ENCODE results near the gene EPYC. TPM values are rescaled to one million over a fixed set of nuclear protein-coding genes. Genes with fewer than 3 reads are reported as not detected.

The EPYC gene
- total and polyA plus RNA-seq, 4 donors, result 0.05 to 0.31 TPM; not detected in 2

- Histone ChIP-seq H3K27ac (ENCODE audit: low read depth in 1 of 2, low read length in 1 of 2) (no peak overlapping the region), H3K9me3 (ENCODE audit: control insufficient read depth in 4 of 4, insufficient read depth in 3 of 4, low read length in 3 of 4) (no peaks in the 10 kb centered on the region), H3K9ac (ENCODE audit: insufficient read depth in 1 of 2, low read length in 2 of 2) (no peak overlapping the region), H3K4me1 (ENCODE audit: control insufficient read depth in 5 of 5, insufficient read depth in 5 of 5, low read length in 5 of 5) (peaks cover 0 to 6% (median 0%) of the 10 kb centered on the region in 5 donors), H3K27me3 (ENCODE audit: control insufficient read depth in 3 of 3, insufficient read depth in 3 of 3, low read length in 2 of 3) (no peaks in the 10 kb centered on the region), H3K4me3 (no peak overlapping the region), H3K36me3 (ENCODE audit: control insufficient read depth in 4 of 4, insufficient read depth in 4 of 4, low read length in 4 of 4) (no peaks in the 10 kb centered on the region)
- DNase-seq, result no peak
- no peak for TF ChIP-seq CTCF (IDR thresholded peaks at IDR 0.05; ENCODE audit: control extremely low read depth, extremely low read depth)
- ATAC-seq (ENCODE audit: insufficient read depth, low FRiP score), result no peak
- 82 to 85% methylated on average over 2 of the region's 2 CpGs for WGBS, 2 donors
Measured at GRCh38 chr12:91007531-91008290, 2.9 kb upstream of the EPYC start.

GRCh38 chr12:91003737-91004136 is 1.0 kb downstream of the EPYC start:
- TF ChIP-seq CTCF (IDR thresholded peaks at IDR 0.05; ENCODE audit: control extremely low read depth, extremely low read depth), result no peak
- H3K9me3 ChIP-seq (ENCODE audit: control insufficient read depth in 4 of 4, insufficient read depth in 3 of 4, low read length in 3 of 4), result no peaks in the 10 kb centered on the region
- H3K9ac ChIP-seq (ENCODE audit: insufficient read depth in 1 of 2, low read length in 2 of 2), result no peak overlapping the region
- H3K27me3 ChIP-seq (ENCODE audit: control insufficient read depth in 3 of 3, insufficient read depth in 3 of 3, low read length in 2 of 3), result no peaks in the 10 kb centered on the region
- no peak for ATAC-seq (ENCODE audit: insufficient read depth, low FRiP score)
- no peaks in the 10 kb centered on the region for H3K36me3 ChIP-seq (ENCODE audit: control insufficient read depth in 4 of 4, insufficient read depth in 4 of 4, low read length in 4 of 4)
- no peak for DNase-seq
- H3K27ac ChIP-seq (ENCODE audit: low read depth in 1 of 2, low read length in 1 of 2), result no peak overlapping the region
- no peaks in the 10 kb centered on the region for H3K4me1 ChIP-seq (ENCODE audit: control insufficient read depth in 5 of 5, insufficient read depth in 5 of 5, low read length in 5 of 5)
- H3K4me3 ChIP-seq, result no peak overlapping the region

GRCh38 chr12:91001306-91001705 is 3.5 kb downstream of the EPYC start:
- Histone ChIP-seq H3K27me3 (ENCODE audit: control insufficient read depth in 3 of 3, insufficient read depth in 3 of 3, low read length in 2 of 3) (no peaks in the 10 kb centered on the region), H3K4me3 (no peak overlapping the region), H3K27ac (ENCODE audit: low read depth in 1 of 2, low read length in 1 of 2) (no peak overlapping the region), H3K9me3 (ENCODE audit: control insufficient read depth in 4 of 4, insufficient read depth in 3 of 4, low read length in 3 of 4) (no peaks in the 10 kb centered on the region), H3K9ac (ENCODE audit: insufficient read depth in 1 of 2, low read length in 2 of 2) (no peak overlapping the region), H3K36me3 (ENCODE audit: control insufficient read depth in 4 of 4, insufficient read depth in 4 of 4, low read length in 4 of 4) (no peaks in the 10 kb centered on the region), H3K4me1 (ENCODE audit: control insufficient read depth in 5 of 5, insufficient read depth in 5 of 5, low read length in 5 of 5) (no peaks in the 10 kb centered on the region)
- no peak for TF ChIP-seq CTCF (IDR thresholded peaks at IDR 0.05; ENCODE audit: control extremely low read depth, extremely low read depth)
- no peak for ATAC-seq (ENCODE audit: insufficient read depth, low FRiP score)
- DNase-seq, result no peak
- 61 to 79% methylated on average over 1 of the region's 1 CpG for WGBS, 2 donors

GRCh38 chr12:90999966-91000365 is 4.8 kb downstream of the EPYC start:
- Histone ChIP-seq H3K4me1 (ENCODE audit: control insufficient read depth in 5 of 5, insufficient read depth in 5 of 5, low read length in 5 of 5) (peaks cover 0 to 10% (median 0%) of the 10 kb centered on the region in 5 donors), H3K9me3 (ENCODE audit: control insufficient read depth in 4 of 4, insufficient read depth in 3 of 4, low read length in 3 of 4) (no peaks in the 10 kb centered on the region), H3K9ac (ENCODE audit: insufficient read depth in 1 of 2, low read length in 2 of 2) (no peak overlapping the region), H3K27ac (ENCODE audit: low read depth in 1 of 2, low read length in 1 of 2) (no peak overlapping the region), H3K36me3 (ENCODE audit: control insufficient read depth in 4 of 4, insufficient read depth in 4 of 4, low read length in 4 of 4) (no peaks in the 10 kb centered on the region), H3K27me3 (ENCODE audit: control insufficient read depth in 3 of 3, insufficient read depth in 3 of 3, low read length in 2 of 3) (no peaks in the 10 kb centered on the region), H3K4me3 (no peak overlapping the region)
- DNase-seq (no peak), ATAC-seq (ENCODE audit: insufficient read depth, low FRiP score) (no peak)
- WGBS, 2 donors, result 76 to 90% methylated on average over 2 of the region's 2 CpGs
- no peak for TF ChIP-seq CTCF (IDR thresholded peaks at IDR 0.05; ENCODE audit: control extremely low read depth, extremely low read depth)
